Activated effector memory CD4-positive, alpha-beta T cell treated with anti-CD3 and anti-CD28 coated beads, Interleukin-2, amount 50 U/mL, for 16 hours (primary cell): ENCODE data around the gene WBP4.
"Not testable (repeated sequence)": the region's sequence is repeated elsewhere in the genome, so short reads cannot be mapped to it uniquely, and the experiment has no call there.

Source experiments
- DNase-seq: peaks from one replicate; pipeline ENCODE4 v3.0.0-alpha.2; 2020

WBP4 gene, protein sequence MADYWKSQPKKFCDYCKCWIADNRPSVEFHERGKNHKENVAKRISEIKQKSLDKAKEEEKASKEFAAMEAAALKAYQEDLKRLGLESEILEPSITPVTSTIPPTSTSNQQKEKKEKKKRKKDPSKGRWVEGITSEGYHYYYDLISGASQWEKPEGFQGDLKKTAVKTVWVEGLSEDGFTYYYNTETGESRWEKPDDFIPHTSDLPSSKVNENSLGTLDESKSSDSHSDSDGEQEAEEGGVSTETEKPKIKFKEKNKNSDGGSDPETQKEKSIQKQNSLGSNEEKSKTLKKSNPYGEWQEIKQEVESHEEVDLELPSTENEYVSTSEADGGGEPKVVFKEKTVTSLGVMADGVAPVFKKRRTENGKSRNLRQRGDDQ

DNA sequence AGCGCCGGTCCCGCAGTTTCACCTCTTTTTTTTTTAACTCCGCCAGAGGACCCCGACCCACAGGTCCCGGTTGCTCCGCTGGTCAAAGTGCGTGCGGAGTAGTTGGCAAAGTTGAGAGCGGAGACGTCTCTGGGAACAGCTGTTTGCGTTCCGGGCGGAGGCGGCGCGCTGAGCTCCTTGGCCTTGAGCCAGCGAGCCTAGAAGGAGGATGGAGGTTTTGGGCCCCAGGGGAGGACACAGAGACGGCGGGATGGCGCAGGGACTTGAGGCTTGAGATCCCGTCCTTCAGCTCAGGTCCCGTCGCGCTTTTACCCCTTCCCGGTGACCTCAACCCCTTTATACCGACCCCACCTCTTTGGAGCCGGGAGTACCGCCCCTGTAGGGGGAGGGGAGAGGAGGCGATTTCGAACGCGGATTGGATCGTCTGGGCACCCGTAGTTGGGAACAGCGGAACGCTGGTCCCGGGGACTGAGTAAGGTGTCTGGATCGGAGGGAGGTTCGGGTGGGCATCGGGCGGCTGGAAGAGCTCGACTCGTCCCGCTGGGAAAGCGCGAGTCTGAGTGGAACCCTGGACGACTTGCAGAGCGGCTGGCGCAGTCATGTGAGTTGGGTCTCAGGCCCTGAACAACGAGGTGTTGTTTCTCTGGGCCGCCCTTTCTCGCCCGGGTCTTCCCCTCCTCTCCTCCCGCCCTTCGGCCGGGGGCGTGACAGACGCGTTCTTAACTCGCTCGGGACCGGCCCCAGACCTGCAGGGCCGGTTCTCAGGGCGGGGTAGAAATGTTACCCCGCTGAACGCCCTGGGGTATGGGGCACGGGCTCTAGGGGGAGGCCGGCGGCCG is at the start of gene WBP4:
TSS of gene WBP4 (plus strand) at position 435 of the 839 bp plus-strand sequence. CDS start at position 600, 165 bp downstream.
- peak; percentile 94 for DNase-seq

DNA sequence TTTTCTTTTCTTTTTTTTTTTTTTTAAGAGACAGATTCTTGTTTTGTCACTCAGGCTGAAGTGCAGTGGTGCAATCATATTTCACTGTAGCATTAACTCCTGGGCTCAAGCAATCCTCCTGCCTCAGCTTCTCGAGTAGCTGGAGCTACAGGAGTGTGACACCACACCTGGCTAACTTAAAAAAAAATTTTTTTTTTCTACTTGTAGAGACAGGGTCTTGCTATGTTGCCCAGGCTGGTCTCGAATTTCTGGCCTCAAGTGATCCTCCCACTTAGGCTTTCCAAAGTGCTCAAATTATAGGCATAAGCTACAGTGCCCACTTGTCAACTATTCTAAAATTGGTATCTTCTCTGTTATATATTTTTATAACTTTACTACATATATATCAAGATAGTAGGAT is 48.8 kb upstream of the WBP4 start:
- no peak for DNase-seq

DNA sequence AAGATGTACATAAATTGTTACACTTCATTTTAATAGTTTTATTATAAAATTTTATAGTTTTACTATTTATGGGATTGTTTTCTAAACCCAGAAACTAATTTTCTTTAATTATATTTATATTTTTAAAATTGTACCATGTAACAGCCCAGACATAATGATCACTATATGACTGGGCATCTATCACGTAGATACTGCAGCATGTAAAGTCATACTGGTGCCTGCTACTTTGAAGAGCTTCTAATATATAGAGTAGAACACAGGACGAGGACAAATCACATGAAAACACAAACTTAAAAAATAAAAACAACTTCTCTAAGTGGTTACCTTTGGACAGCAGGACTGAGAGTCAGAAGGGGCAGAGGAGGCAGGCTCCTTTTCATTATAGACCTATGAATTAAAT is 47.5 kb upstream of the WBP4 start:
- DNase-seq, result no peak

DNA sequence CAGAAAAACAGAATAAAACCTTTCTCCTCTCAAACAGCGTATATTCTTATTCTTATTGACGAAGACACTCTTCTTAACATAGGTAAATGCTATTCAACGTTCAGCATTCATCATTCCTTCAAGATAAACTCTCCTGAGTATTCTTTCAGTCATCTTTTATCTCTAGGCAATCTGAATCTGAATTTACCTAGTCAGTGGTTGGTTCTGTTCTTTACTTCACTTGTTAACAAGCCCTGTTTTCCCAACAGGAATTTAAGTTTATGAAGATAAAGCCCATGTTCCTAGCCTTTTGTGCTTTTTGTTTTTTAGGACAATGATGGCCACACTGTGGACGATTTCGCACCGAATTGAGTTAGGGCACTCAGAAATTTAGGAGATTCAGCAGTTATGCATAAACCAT is 45.4 kb upstream of the WBP4 start:
- DNase-seq, result no peak

DNA sequence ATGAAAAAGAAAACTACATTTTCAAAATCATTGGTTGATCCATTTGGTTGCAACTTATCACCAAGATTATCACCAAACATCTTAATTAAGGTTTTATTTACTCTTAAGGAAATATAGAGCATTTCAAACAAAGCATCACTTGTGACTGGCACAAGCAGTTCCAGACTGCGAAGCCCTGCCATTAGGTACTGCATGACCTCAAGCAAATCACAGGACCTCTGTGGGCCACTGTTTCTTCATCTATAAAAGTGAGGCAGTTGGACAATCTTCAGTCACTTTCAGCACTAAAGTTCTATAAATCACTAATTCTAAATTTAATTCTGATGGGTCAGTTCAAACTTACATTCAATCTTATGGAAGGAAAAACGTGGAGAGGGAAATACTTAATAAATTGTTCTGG is 44.1 kb upstream of the WBP4 start:
- peak; percentile 71 for DNase-seq

DNA sequence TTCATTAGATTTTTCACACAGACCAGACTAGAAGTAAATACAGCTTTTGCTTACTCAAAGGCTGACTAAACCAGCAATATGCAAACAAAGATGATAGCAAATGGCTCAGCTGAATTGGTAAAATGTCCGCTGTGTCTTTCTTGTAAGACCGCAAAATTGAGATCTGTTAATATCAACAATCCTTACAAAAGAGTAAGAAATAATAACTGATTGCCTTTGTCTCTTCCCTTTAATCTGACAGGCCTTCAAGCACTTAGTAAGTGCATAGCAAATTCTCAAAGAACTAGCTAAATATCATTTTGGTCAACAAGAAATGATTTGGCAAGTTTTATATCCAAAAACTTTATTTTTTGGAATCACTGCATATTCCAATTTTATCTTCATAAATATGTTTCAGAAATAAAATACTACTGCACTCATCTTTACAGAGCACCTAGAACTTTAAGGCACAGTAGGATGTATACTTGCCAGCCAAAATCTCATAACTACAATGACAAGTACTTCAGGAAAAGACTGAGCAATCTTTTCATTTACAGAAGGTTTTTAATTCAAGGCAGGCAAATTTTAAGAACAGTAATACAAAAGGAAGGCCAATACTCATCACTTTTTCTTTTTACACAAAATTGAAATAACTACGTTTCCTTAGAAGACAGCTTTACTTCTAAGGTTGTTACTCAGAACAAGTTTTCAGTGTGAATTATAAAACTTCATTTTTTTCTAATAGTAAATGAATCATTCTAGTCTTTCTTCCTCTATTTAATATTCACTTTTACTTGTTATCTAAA is 43.3 kb upstream of the WBP4 start:
- DNase-seq, result no peak

DNA sequence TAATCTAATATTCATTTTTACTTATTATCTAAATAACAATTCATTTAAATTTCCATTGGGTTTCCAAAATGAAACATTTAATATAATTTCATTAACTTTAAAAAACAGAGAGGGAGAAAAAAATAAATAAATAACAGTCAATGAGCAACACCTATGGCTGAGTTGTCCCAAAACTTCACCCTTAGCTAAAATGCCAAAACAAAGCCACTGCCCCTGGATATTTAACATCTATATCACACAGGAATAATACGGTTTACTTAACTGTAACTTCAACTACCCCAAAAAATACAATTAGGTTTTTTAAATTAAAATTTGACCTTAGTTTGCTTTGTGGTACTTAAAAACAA is 42.7 kb upstream of the WBP4 start:
- no peak for DNase-seq

DNA sequence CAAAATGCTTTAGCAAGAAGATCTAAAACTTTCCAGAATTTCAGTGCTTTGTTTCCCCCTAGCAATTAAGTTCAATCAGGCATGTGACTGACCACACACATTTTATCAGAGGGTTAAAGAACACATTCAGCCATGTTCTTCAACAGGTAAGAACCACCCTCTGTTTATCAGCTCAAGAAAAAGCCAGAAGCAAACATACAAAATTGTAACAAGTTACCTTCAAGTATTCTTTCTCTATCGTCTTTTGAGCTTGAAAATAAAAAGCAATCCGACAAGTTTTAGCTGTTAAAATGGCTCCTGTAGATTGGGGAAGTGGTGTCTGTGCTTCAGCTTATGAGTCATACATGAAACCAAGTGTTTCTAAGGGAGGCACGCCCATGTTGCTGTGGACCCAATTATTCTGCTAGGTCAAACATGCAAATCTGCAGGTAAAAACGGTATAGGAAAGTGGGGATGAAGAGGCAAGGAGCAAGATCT is 42.3 kb upstream of the WBP4 start, which contains the start of gene ELF1:
TSS of gene ELF1 (minus strand) at position 306 of the 477 bp plus-strand sequence. CDS start 37,262 bp downstream, outside the sequence.
- DNase-seq, result peak; percentile 82

DNA sequence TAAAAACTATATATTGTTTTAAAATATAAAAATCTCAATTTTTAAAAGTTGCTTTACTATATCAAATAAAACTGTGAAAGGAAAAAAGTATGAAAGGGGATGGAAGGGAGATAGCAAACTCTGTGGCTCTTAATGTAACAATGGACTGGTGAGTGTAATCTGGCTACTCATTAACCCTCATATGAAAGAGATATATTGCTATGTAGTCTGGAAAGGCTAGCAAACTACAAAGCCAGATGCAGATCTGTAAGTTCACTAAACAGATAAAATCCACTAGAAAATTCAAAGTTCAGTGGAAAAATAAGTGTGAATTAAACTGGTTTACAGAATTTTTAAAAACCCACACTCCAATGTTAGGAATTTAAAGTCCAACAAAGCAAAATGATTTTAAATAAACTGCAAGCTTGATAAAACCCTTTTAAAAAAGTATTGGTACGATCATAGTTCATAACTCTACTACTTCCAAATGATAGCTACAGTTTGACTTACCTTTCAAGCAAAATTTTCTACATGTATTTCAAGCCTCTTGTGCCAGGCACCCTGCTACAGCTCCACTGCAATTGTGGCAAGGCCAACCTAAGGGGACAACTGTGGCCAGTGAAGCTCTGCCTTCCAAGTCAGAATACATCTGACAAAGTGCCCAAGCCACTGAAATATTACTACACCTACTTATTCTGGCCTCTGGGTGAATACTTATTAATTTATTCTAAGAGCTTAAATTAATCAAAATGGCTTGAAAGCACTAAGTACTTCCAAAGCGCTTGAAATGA is 41.5 kb upstream of the WBP4 start:
- DNase-seq, result no peak

DNA sequence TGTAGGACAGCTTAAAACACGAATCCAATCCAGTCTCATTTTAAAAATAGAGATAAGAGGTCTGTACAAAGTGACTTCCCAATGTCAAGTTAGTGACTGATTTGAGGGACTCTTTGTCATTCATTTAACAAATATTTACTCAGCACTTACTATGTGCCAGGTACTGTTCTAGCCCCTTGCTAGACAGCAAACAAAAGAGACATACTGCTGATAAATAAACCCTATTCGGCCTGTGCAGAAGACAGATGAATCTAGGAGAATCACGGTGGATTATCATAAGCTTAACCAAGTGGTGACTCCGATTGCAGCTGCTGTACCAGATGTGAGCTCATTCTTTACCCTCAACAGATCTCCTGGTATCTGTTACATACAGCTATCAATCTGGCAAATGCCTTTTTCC is 35.8 kb upstream of the WBP4 start:
- DNase-seq, result no peak

DNA sequence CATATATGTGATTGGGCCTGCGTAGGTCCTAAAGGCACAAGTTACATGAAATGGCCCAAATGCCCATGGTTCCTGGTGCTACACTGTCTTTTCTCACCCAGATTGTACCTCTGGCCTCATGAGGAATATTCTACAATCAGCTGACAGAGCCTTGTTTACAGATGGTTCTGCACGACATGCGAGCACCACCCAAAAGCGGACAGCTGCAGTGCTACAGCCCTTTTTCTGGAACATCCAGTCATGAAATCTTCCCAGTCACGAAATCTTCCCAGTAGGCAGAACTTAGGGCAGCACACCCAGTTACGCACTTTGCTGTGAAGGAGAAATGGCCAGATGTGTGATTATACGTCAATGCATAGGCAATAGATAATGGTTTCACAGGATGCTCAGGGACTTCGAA is 34.5 kb upstream of the WBP4 start:
- no peak for DNase-seq

DNA sequence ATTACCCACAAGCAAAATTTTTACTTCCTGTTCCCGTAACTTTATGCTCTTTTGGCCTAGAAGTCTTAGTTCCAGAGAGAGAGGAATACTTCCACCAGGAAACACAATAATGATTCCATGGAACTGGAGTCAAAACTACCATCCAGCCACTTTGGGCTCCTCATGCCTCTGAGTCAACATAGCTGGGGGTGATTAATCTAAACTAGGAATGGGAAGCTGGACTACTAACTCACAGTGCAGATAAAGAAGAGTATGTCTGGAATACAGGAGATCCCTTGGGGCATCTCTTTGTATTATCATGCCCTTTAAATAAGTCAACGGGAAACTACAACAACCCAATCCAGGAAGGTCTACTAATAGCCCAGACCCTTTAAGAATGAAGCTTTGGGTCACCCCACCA is 33.3 kb upstream of the WBP4 start:
- no peak for DNase-seq

DNA sequence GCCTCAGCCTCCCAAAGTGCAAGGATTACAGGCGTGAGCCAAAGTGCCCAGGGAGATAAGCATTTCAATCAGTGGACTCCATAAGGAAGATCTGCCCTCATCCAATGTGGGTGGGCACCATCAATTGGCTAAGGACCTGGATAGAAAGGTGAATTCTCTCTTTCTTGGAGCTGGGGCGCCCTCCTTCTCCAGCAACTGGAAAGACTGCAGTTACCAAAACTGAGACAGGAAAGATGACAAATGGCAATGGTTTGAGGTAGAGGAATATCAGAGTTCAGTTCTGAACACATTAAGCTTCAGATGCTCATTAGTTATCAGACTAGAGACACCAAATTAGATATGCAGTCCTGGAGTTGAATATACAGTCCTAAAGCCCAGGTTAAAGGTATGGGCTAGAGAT is 31.7 kb upstream of the WBP4 start:
- DNase-seq, result no peak

DNA sequence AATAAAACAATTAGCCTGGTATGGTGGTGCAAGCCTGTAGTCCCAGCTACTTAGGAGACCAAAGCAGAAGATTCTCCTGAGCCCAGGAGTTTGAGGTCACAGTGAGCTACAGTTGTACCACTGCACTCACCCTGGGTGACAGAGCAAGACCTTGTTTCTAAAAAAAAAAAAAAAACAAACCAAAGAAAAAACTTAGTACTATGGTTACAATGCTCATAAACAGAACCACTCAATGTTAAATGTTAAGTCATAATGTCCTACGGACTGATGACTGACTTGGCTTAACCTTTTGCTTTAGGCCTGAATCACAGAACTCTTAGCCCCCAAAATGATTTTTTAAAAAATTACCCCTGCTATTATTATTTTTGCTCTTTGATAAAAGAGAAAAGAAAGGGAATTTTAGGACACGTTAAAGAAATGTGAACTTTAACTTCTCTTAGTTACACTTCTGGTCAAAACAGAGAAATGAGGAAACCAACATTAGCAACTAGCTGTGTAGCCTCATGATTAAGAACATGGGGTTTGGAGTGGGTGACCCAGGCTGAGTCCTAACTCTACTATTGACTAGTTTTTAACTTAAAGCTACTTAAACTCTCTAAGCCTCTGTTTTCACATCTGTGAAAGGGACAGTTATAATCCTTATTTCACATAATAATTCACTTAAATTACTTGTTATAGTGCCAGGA is 28.5 kb upstream of the WBP4 start:
- no peak for DNase-seq

DNA sequence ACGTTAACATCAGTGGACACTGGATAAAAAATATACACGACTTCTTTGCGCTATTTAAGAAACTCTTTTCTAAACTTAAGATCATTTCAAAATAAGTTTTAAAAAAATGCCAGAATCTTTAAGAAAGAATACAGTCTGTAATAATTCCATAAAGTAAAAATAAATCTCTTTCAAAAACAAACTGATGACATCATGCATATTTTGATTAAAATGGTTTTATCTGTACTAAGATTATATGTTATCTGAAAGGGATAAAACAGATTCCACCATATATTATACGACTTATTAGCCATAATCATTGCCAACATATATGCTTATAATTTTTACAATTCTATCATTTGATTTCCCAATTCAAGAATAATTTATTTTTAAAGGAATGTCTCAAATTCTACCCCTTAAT is 26.9 kb upstream of the WBP4 start:
- no peak for DNase-seq

DNA sequence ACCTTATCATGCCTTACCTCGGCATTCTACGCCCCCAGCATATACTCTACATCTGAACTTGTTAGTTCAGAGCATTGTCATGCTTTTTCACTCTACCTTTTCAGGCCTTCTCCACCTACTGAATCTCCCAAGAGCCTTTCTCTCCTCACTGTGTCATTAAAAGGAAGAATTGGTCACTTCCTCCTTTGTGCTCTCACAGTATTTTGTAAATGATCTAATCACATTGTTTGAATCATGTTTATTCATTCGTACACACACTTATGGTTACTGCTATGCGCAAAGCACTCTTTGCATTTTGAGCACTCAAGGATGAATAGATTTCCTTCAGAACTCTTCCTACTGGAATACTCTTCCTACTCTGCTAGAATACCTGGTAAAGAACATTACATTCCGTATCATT is 26.4 kb upstream of the WBP4 start:
- DNase-seq, result no peak

DNA sequence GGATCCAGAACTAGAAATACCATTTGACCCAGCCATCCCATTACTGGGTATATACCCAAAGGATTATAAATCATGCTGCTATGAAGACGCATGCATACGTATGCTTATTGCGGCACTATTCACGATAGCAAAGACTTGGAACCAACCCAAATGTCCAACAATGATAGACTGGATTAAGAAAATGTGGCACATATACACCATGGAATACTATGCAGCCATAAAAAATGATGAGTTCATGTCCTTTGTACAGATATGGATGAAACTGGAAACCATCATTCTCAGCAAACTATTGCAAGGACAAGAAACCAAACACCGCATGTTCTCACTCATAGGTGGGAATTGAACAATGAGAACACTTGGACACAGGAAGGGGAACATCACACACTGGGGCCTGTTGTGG is 24.8 kb upstream of the WBP4 start:
- DNase-seq, result not testable (repeated sequence)

DNA sequence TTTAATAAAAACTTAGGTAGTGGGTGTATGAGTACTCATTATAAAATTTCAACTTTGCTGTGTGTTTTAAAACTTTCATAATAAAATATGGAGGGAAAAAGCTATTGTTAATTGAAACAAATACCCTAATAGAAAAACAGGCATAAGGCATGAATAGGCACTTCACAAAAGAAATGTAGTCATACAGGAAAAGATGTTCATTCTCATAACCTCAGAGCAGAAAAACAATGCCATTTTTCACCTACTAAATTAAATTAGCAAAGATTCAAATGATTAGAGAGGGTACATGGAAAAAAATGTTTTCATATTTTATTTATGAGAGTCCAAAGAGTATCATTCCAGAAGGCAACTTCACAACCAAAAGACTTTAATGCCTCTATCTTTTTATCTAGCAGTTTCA is 21.6 kb upstream of the WBP4 start:
- no peak for DNase-seq

DNA sequence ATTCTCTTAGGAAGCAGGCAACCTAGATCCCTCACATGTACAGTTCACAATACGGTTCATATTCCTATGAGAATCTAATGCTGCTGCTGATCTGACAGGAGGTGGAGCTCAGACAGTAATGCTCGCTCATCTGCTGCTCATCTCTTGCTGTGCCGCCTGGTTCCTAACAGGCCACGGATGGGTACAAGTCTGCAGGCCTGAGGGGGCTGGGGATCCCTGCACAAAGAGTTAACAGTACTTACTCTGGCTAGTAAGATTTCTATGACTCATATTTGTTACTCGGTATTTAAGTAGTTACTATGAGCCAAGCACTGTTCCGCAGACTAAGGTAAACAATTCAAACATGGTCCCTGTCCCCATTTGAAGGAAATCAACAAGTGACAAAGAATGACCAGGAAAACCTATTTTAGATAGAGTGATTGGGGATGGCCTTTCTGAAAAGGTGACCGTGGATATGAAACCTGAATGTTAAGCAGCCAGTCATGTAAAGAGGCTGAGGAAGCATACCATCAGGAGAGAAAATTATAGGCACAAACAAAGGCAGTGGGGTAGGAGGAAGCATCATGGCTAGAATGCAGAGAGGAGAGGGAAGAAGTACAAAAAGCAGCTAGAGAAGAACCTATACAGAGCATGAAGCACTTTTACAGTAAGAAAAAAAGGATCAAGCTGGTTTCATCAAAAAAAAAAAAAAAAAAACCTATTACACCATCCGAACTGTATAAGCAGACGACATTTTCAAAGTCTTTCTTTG is 20.6 kb upstream of the WBP4 start:
- no peak for DNase-seq

DNA sequence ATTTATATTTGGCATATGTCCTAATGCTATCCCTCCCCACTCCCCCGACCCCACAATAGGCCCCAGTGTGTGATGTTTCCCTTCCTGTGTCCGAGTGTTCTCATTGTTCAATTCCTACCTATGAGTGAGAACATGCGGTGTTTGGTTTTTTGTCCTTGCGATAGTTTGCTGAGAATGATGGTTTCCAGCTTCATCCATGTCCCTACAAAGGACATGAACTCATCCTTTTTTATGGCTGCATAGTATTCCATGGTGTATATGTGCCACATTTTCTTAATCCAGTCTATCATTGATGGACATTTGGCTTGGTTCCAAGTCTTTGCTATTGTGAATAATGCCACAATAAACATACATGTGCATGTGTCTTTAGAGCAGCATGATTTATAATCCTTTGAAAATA is 18.9 kb upstream of the WBP4 start:
- DNase-seq, result not testable (repeated sequence)

DNA sequence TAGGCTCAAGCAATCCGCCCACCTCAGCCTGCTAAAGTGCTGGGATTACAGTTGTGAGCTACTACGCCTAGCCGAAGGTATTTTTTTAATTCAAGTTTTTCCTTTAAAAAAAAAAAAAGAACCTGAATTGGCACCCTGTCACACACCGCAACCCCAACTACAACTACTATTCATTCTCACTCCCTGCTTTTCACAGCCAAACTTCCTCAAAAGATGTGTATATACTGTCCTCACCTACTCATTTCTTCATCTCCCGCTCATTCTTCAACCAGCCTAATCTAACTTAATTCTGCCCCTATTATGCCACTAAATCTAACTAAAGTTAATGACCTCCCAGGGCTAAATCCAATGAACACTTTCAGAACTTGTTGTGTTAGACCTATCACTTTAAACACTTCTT is 12.7 kb upstream of the WBP4 start:
- DNase-seq, result no peak
